NCI-H510A treated with DMSO at 0.1 percent for 48 hours (cell line): Measurements from ENCODE around the gene RPUSD2.
"Not testable (repeated sequence)": the region's sequence is repeated elsewhere in the genome, so short reads cannot be mapped to it uniquely, and the experiment has no call there.

Experiments used
- DNase-seq: peaks from one replicate; lab custom pipeline; 2025; lab: John Stamatoyannopoulos, UW

RPUSD2 gene

GRCh38 chr15:40565333-40566238 lies 3.5 kb upstream of the RPUSD2 start:
- DNase-seq = no peak

- no peak for DNase-seq
Measured at GRCh38 chr15:40567111-40567510, 2.0 kb upstream of the RPUSD2 start.

- no peak for DNase-seq
Measured at GRCh38 chr15:40575113-40575512, 6.0 kb downstream of the RPUSD2 start.

- not testable (repeated sequence) for DNase-seq
Measured at GRCh38 chr15:40576914-40577313, 7.8 kb downstream of the RPUSD2 start.

GRCh38 chr15:40578892-40579291 lies 9.8 kb downstream of the RPUSD2 start:
- DNase-seq = no peak

GRCh38 chr15:40581796-40582195 lies 12.7 kb downstream of the RPUSD2 start:
- DNase-seq = not testable (repeated sequence)

GRCh38 chr15:40582726-40583246 lies 13.7 kb downstream of the RPUSD2 start:
- peak; percentile 87 for DNase-seq

- DNase-seq = no peak
Measured at GRCh38 chr15:40584191-40584590, 15.1 kb downstream of the RPUSD2 start.

- DNase-seq = no peak
Measured at GRCh38 chr15:40590667-40591050, 21.6 kb downstream of the RPUSD2 start.

GRCh38 chr15:40591389-40591788 lies 22.3 kb downstream of the RPUSD2 start:
- DNase-seq = no peak

- no peak for DNase-seq
Measured at GRCh38 chr15:40593165-40593564, 24.1 kb downstream of the RPUSD2 start.

GRCh38 chr15:40593588-40594428 lies 24.7 kb downstream of the RPUSD2 start, which contains the start of gene KNL1:
TSS of gene KNL1 (plus strand) at chr15:40594249. CDS start at chr15:40602932, 8,683 bp downstream.
- DNase-seq = peak; percentile 93

GRCh38 chr15:40594429-40594836 lies 25.3 kb downstream of the RPUSD2 start:
- DNase-seq = peak; percentile 41

GRCh38 chr15:40595219-40595618 lies 26.1 kb downstream of the RPUSD2 start:
- DNase-seq = no peak

- DNase-seq = no peak
Measured at GRCh38 chr15:40595773-40596172, 26.7 kb downstream of the RPUSD2 start.

- no peak for DNase-seq
Measured at GRCh38 chr15:40597024-40597423, 27.9 kb downstream of the RPUSD2 start.

GRCh38 chr15:40598126-40598525 lies 29.0 kb downstream of the RPUSD2 start:
- DNase-seq = no peak

GRCh38 chr15:40598672-40599071 lies 29.6 kb downstream of the RPUSD2 start:
- DNase-seq = no peak

GRCh38 chr15:40600956-40601355 lies 31.9 kb downstream of the RPUSD2 start:
- DNase-seq = no peak

GRCh38 chr15:40603935-40604334 lies 34.8 kb downstream of the RPUSD2 start:
- no peak for DNase-seq

GRCh38 chr15:40613080-40613479 lies 44.0 kb downstream of the RPUSD2 start:
- no peak for DNase-seq

GRCh38 chr15:40618023-40618422 lies 48.9 kb downstream of the RPUSD2 start:
- no peak for DNase-seq

- no peak for DNase-seq
Measured at GRCh38 chr15:40618906-40619305, 49.8 kb downstream of the RPUSD2 start.
